ENCODE data around the gene OST4. TPM values are rescaled to one million over a fixed set of nuclear protein-coding genes. Genes with fewer than 3 reads are reported as not detected.

OST4 gene
- total RNA-seq, 1 donor from 2014 or later, result 198 TPM

GRCh38 chr2:27094353-27094984 lies 23.0 kb upstream of the OST4 start:
- no peak for DNase-seq (ENCODE audit: low spot score)
- ATAC-seq, result no peak
- intact Hi-C loops (cut with DNase I), result loop anchor here (10.0 kb wide), 1 partner anchor 190 kb away; the partner anchor contains the start of gene TRIM54

GRCh38 chr2:27093430-27094352 lies 22.2 kb upstream of the OST4 start:
- no peak for DNase-seq (ENCODE audit: low spot score)
- intact Hi-C loops (cut with DNase I), result loop anchor here (10.0 kb wide), 1 partner anchor 191 kb away; the partner anchor contains the start of gene TRIM54

DNA sequence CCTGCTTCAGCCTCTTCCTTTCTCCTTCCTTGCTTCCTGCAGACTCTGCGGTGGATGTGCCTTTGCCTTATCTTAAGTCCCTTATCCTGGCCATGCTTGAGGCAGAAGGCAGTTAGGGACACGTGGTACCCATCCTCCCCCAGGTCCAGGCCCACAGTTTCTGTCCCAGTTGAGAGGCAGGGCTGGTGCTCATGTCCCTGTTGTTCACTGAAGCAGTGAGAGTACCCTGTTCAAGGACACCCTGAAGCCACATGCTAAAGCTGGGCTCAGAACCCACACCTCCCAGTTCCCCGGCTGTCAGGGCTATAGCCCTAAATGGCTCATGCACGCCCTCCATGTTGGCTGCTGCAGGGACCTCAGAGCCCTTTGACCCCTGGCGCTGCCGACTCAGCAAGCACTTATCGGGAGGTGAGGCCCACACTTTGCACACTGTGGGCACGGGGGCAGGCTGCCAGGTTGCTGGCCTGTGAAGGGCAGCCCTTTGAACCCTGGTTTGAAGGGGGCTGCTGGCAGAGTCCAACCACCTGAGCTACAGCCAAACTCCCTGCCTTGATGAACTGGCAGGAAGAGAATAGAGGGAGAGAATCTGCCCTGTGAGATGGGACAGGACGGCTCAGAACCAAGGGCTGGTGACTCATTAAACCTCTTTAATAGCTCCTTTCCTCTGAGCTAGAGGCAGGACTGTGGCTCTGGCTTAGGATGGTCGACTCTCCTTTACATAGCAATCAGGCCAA lies 21.4 kb upstream of the OST4 start:
- intact Hi-C loops (cut with DNase I), result loop anchor here (10.0 kb wide), 1 partner anchor 192 kb away; the partner anchor contains the start of gene TRIM54
- ATAC-seq (no peak), DNase-seq (ENCODE audit: low spot score) (no peak)

More at GRCh38 chr2:27093430-27094352, 22.2 kb upstream of the OST4 start:
- ATAC-seq, result no peak

DNA sequence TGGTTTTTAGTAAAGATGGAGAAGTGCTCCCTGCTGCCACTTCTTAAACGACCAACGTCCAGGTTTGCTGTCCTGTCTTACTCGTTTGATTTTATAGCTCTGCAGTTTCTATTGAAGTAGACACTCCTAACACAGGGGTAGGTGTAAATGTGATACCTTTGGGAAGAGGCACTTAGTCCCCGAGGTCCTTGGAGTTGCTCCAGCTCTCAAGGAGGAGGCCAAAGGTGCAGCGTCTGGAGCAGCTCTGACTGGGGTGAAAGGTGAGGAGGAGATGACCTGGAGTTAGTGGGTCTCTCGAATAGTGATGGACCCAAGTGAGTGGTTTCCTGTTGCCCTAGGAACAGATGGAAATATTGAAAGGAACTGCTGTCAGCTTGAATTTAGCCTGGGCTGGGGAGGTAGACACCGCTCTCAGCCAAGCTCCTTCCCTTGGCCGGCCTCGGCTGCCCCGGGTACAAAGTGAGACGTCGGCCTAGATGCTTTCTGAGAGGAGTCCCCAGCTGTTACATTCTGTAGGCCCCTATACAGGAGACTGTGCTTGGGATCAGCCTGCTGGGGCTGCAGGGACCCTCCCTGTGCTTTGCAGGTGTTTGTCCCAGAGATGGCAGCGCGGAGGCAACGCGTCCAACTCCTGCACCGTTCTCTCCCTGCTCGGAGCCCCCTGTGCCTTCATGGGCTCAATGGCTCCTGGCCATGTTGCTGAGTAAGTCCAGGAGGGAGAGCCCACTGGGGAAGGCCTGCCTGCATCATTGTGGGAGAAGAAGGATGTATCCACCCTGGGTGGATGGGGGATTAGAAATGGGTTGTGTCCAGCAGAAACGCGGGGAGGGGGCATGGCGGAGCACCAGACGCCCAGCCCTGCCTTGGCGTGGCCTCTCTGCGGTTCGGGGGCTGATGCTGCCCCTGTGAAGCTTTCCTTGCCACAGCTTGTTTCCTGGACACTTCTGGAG lies 20.6 kb upstream of the OST4 start:
- no peak for ATAC-seq
- intact Hi-C loops (cut with DNase I), result loop anchor here (10.0 kb wide), 1 partner anchor 193 kb away; the partner anchor contains the start of gene TRIM54
- no peak for DNase-seq (ENCODE audit: low spot score)

DNA sequence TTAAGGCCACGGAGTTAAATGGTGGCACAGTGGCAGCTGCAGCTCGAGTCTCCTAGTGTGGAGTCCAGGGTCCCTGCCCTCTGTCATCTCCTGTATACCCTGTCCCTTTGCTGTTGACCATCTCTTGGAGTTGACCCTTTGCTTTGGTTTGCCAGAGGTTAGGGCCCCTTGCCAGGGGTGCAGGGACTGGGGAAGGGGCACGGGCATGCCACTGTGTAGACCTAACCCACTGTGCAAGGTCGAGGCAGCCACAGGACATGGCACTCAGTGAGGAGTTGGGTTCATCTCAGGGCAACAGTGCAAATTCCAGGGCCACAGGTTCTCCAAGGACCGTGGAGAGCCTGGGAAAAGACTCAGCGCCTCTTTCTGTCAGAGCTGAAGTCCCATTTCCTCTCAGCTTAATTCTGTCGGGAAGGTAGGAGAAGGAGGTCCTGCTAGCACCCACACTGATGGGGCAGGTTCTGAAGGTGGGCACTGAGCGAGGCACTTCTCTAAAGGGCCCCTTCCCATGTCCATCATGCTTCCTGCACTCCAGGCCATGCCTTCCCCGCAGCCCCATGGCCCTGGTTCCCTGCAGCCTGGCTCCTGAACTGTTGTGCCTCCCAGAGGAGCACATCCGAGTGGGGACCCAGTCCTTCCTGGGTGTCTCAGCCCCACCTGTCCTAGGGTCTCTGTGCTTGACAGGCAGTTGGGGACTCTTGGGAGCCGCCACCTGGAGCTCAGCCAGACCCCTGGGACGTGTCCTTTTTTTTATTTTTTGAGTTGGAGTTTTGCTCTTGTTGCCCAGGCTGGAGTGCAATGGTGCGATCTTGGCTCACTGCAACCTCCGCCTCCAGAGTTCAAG lies 17.9 kb upstream of the OST4 start:
- intact Hi-C loops (cut with DNase I), result no loop called here
- ATAC-seq, result no peak
- DNase-seq (ENCODE audit: low spot score), result no peak

DNA sequence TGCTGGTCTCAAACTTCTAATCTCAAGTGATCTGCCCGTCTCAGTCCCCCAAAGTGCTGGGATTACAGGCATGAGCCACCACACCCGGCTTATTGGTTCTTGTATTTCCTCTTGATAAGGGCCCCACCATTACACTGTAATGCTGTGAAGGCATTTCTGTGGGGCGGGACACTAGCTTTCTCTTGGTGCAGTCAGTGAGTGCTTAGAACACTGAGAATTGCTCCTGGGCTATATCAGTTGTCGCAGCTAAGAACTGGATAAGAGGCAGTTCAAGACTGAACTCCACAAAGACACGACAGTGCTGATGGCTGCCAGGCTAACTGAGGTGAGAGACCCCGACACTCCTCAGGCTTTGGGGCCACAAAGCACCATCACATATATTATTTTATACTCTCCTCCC lies 17.2 kb upstream of the OST4 start:
- DNase-seq (ENCODE audit: low spot score), result no peak
- no peak for ATAC-seq
- intact Hi-C loops (cut with DNase I), result no loop called here

GRCh38 chr2:27087823-27088410 lies 16.5 kb upstream of the OST4 start:
- no peak for DNase-seq (ENCODE audit: low spot score)
- intact Hi-C loops (cut with DNase I), result no loop called here

GRCh38 chr2:27086724-27087593 lies 15.5 kb upstream of the OST4 start, which contains the start of gene KHK:
TSS of gene KHK (plus strand) at chr2:27086772. CDS start at chr2:27087260, 488 bp downstream.
- DNase-seq (ENCODE audit: low spot score) (peak; percentile 77), ATAC-seq (peak; percentile 7)
- intact Hi-C loops (cut with DNase I), result no loop called here

More at GRCh38 chr2:27087823-27088410, 16.5 kb upstream of the OST4 start:
- no peak for ATAC-seq

GRCh38 chr2:27086090-27086723 lies 14.8 kb upstream of the OST4 start:
- DNase-seq (ENCODE audit: low spot score) (peak; percentile 98), ATAC-seq (peak; percentile 89)
- intact Hi-C loops (cut with DNase I), result no loop called here

- peak; percentile 88 for DNase-seq (ENCODE audit: low spot score)
- peak; percentile 72 for ATAC-seq
- intact Hi-C loops (cut with DNase I), result no loop called here
Measured at GRCh38 chr2:27085673-27086089, 14.2 kb upstream of the OST4 start.

DNA sequence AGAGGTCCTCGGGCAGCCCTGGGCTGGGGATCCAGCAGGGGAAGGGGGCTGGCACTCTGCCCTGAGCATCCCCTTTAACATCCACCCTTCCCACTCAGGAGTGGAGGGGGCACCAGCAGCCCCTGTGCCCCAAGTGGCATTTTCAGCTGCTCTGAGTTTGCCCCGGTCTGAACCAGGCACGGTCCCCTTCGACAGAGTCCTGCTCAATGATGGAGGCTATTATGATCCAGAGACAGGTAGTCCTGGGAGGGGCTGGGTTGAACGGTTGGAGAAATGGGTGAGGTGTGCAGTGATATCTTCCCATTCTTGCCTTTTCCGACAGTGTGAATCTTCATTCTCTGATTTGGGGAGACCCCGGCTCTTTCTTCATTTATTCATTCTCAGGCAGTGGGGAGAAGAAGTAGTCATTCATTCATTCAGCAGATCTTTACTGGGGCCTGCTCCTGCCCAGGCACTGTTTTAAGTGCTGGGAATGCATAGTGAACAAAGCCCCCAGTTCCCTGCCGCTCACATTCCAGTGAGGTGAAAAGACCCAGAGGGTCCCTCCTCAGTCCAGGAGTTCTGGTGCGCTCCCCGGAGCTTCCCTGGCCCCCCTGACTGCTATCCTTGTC lies 13.7 kb upstream of the OST4 start:
- no peak for ATAC-seq
- DNase-seq (ENCODE audit: low spot score), result no peak
- intact Hi-C loops (cut with DNase I), result no loop called here

DNA sequence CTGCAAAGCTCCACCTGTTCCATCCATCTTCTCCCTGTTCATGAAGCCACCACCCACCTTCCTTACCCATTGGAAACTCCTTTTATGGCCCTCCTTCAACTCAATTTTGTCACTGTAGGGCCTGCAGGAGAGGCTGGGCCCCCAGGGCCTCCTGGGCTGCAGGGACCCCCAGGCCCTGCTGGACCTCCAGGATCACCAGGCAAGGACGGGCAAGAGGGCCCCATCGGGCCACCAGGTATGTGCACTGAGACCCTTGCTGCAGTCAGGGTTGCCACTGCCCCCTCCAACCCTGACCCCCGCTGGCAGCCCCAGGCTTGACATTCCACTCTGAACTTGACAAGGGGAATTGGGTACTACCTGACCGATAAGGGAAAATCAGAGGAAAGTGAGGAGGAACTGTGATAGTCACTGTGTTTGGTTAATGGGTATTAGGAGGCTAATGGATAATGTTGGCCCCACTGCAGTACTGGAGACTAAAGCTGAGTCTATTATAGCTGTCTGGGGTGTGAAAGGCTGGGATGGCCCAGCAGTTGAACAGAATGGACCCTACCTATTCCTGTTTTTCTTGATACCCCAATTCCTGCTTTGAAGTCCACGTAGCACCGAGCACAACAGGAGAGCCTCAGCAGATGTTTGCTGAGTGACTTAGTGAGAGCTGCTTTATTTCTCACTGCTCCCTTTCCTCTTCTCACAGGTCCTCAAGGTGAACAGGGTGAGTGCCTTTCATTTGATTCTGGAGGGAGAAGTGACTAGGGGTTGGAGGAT lies 13.0 kb upstream of the OST4 start:
- DNase-seq (ENCODE audit: low spot score) (no peak), ATAC-seq (no peak)
- intact Hi-C loops (cut with DNase I), result no loop called here

DNA sequence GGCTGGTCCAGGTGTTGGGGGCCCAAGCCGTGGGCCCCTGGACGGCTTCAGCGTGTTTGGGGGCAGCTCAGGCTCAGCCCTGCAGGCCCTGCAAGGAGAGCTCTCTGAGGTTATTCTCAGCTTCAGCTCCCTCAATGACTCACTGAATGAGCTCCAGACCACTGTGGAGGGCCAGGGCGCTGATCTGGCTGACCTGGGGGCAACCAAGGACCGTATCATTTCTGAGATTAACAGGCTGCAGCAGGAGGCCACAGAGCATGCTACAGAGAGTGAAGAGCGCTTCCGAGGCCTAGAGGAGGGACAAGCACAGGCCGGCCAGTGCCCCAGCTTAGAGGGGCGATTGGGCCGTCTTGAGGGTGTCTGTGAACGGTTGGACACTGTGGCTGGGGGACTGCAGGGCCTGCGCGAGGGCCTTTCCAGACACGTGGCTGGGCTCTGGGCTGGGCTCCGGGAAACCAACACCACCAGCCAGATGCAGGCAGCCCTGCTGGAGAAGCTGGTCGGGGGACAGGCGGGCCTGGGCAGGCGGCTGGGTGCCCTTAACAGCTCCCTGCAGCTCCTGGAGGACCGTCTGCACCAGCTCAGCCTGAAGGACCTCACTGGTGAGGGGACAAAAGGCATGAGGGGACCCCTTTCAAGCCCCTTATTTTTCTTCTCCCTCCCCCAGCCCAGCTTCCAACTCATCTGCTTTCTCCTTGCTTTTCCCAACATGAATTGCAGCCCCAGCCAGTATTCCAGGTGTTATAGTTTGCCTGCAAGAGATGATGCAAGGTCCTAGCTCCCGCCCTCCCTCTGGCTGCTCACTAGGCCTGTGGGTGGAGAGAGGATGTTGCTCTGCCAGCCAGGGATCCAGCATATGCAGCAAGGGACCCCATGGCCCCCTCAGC lies 12.2 kb upstream of the OST4 start:
- ATAC-seq, result no peak
- intact Hi-C loops (cut with DNase I), result no loop called here
- no peak for DNase-seq (ENCODE audit: low spot score)
